Transverse colon (tissue), 4 donors: ENCODE measurements around the gene PXT1. TPM values are rescaled to one million over a fixed set of nuclear protein-coding genes. Genes with fewer than 3 reads are reported as not detected.

Source experiments
- DNase-seq: peaks from one replicate; pipeline ENCODE4 v3.0.0-alpha.2; 2019
- H3K27ac ChIP-seq, 4 donors: fragments of 200-600 bp; sonication (generic); 2 replicates each; pipeline ENCODE4 v1.5.1; 2016 to 2018; ENCODE audit warnings: inconsistent platforms in 4 of 4
- H3K27me3 ChIP-seq: fragments of 200-600 bp; sonication (generic); 2 replicates; pipeline ENCODE4 v1.5.1; 2017; ENCODE audit warnings: inconsistent platforms
- H3K36me3 ChIP-seq, 4 donors: fragments of 200-600 bp; sonication (generic); 2 replicates each; pipeline ENCODE4 v1.5.1; 2017 to 2019; ENCODE audit warnings: inconsistent platforms in 4 of 4
- H3K4me1 ChIP-seq, 4 donors: fragments of 200-600 bp; sonication (generic); 2 replicates each; pipeline ENCODE4 v1.5.1; 2017 to 2020; ENCODE audit warnings: inconsistent platforms in 4 of 4
- H3K4me3 ChIP-seq, 4 donors: fragments of 200-600 bp; sonication (generic); 1 replicate in 1 of 4; 2 replicates in 3 of 4; pipeline versions ENCODE4 v1.5.1 to v1.6.1; 2017 to 2019; ENCODE audit warnings: inconsistent platforms in 4 of 4
- H3K9me3 ChIP-seq, 2 donors: fragments of 200-600 bp; sonication (generic); 2 replicates each; pipeline ENCODE4 v1.5.1; 2017 to 2019; ENCODE audit warnings: inconsistent platforms in 2 of 2
- CTCF ChIP-seq, 5 experiments: fragments of 200-600 bp in 3 of 5; fragments of 450-650 bp in 2 of 5; sonication (generic) in 3 of 5; IDR thresholded peaks; 1 replicate in 2 of 5; 2 replicates in 3 of 5; pipeline ENCODE4 v1.5.1; 2016 to 2017; ENCODE audit warnings: antibody characterized with exemption in 5 of 5, inconsistent platforms in 3 of 5, mild to moderate bottlenecking in 2 of 5, moderate library complexity in 1 of 5
- EP300 ChIP-seq: sonication (generic); formaldehyde crosslinking; IDR thresholded peaks from one replicate; pipeline ENCODE4 v1.6.1; 2017; ENCODE audit warnings: antibody characterized with exemption, low read depth
- POLR2A ChIP-seq: fragments of 450-650 bp; IDR thresholded peaks from one replicate; pipeline ENCODE4 v1.6.1; 2016; ENCODE audit warnings: antibody characterized with exemption, mild to moderate bottlenecking, moderate library complexity
- POLR2AphosphoS5 ChIP-seq, 3 donors: sonication (generic); formaldehyde crosslinking; IDR thresholded peaks; one replicate each; pipeline ENCODE4 v1.6.1; 2016; ENCODE audit warnings: antibody characterized with exemption in 3 of 3
- WGBS, 2 donors: methylation state at CpG; one replicate each; pipeline ENCODE4 v1.1.5; 2018; ENCODE audit warnings: low coverage in 1 of 2; 5-methylcytosine and 5-hydroxymethylcytosine counted together
- in situ Hi-C, 4 donors: fragments of 200-750 bp; cut with MboI; loops; one replicate each; pipeline versions ENCODE4 v1.15.0 to v1.15.1; 2017; ENCODE audit warnings: low sequenced_read_pairs in 3 of 4, low pct_ligation_motif_present in 1 of 4, low pct_unique_long_range_greater_than_20kb in 1 of 4
- intact Hi-C: fragments of 100-400 bp; cut with DNase I; formaldehyde crosslinking; loops from one replicate; pipeline ENCODE4 v1.15.1; 2023; ENCODE audit warnings: low total_unique reads
- total RNA-seq, 4 donors: library from RNA; depleted of rRNA; stranded (reverse); fragments of >200 nt; gene quantifications; one replicate each; pipeline ENCODE4 v1.1.0, GENCODE V29; 2016

PXT1 gene
- total RNA-seq, 4 donors from 2014 or later: 0.14 TPM; not detected in 3

DNA sequence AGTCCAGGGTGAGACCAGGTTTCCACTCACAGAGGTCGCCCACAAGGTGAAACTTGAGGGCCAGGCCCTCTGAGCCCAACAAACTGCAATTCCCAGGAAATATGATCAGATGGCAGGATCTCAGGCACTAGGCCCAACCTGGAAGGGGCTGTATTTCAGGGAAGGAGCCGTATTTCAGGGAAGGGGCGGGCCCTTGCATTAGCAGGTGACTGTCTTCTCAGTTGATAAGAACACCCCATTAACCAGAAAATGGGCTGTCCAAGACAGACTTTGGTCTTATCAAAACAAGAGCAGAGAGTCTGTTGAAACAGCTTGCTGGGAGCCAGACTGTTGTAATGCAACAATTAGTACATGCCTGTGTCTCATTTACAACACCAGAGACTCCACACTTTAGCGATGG lies 95.0 kb downstream of the PXT1 start:
- Histone ChIP-seq H3K27me3 (no peaks in the 10 kb centered on the region), H3K9me3 (no peaks in the 10 kb centered on the region), H3K4me3 (no peak overlapping the region), H3K36me3 (no peaks in the 10 kb centered on the region), H3K4me1 (no peaks in the 10 kb centered on the region), H3K27ac (no peak overlapping the region)
- no peak for DNase-seq
- intact Hi-C loops (loop anchor here (5.0 kb wide), 1 partner anchor 35 kb away; no protein-coding TSS in a partner anchor), in situ Hi-C loops (no loop called here)
- WGBS, 2 donors: 86 to 100% methylated on average over 1 to 4 of the region's 4 CpGs
- no peak for TF ChIP-seq POLR2A
- no peak for TF ChIP-seq POLR2AphosphoS5 (IDR thresholded peaks at IDR 0.05)
- TF ChIP-seq EP300: no peak
- TF ChIP-seq CTCF (IDR thresholded peaks at IDR 0.05): no peak

DNA sequence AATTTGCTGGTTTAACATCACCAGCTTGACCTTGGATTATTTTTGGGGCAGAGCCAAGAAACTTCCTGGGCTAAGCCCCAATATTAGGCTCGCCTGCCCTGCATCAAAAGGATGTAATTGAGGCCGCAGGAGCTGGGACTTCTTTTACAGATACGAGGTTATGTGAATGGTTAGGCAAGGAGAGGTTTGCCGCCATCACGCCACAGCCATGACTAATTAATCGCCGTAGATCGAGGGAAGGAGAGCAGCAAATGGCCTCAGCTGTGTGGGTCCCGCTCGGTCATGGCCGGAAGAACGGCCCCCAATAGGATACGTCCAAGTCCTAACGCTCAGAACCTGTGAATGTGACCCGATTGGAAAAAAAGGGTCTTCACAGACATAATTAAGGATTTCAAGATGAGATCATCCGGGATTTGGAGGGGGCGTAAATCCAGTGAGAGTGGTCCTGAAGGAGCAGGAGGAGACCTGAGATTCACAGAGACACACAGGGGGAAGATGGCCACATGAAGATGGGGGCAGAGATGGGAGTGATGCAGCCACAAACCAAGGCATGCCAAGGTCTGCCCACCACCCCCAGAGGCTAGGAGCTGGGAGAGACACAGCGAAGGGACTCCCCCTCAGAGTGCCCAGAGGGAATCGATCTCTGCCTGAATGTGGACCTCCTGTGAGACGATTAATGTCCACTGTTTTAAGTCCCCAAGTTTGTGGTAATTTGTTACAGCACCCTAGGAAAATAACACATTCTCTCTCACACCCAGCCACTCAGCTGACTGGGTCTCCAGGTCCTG lies 96.0 kb downstream of the PXT1 start:
- no peak for DNase-seq
- no peaks in the 10 kb centered on the region for H3K9me3 ChIP-seq
- H3K4me1 ChIP-seq: no peaks in the 10 kb centered on the region
- in situ Hi-C loops (no loop called here), intact Hi-C loops (loop anchor here (5.0 kb wide), 1 partner anchor 34 kb away; no protein-coding TSS in a partner anchor)
- H3K4me3 ChIP-seq: no peak overlapping the region
- 94 to 100% methylated on average over 1 to 20 of the region's 20 CpGs for WGBS, 2 donors
- no peaks in the 10 kb centered on the region for H3K36me3 ChIP-seq
- TF ChIP-seq POLR2A (no peak), CTCF (IDR thresholded peaks at IDR 0.05) (no peak)
- no peak overlapping the region for H3K27ac ChIP-seq
- H3K27me3 ChIP-seq: no peaks in the 10 kb centered on the region

GRCh38 chr6:36345681-36346466 lies 96.8 kb downstream of the PXT1 start:
- in situ Hi-C loops: no loop called here
- TF ChIP-seq POLR2A: no peak
- TF ChIP-seq CTCF (IDR thresholded peaks at IDR 0.05): no peak
- TF ChIP-seq POLR2AphosphoS5 (IDR thresholded peaks at IDR 0.05): no peak
- TF ChIP-seq EP300: no peak

GRCh38 chr6:36343109-36343680 lies 99.5 kb downstream of the PXT1 start:
- no peaks in the 10 kb centered on the region for H3K9me3 ChIP-seq
- 83 to 87% methylated on average over 3 to 5 of the region's 5 CpGs for WGBS, 2 donors
- no peak for DNase-seq
- TF ChIP-seq POLR2A: no peak
- no peak for TF ChIP-seq EP300
- no peak for TF ChIP-seq CTCF (IDR thresholded peaks at IDR 0.05)
- no peak for TF ChIP-seq POLR2AphosphoS5 (IDR thresholded peaks at IDR 0.05)
- H3K27me3 ChIP-seq: no peaks in the 10 kb centered on the region
- H3K27ac ChIP-seq: no peak overlapping the region
- no peak overlapping the region for H3K4me3 ChIP-seq
- peaks cover 7 to 26% (median 18%) of the 10 kb centered on the region in 4 donors for H3K4me1 ChIP-seq
- intact Hi-C loops (no loop called here), in situ Hi-C loops (no loop called here)
- H3K36me3 ChIP-seq: no peaks in the 10 kb centered on the region

More at GRCh38 chr6:36345681-36346466, 96.8 kb downstream of the PXT1 start:
- DNase-seq: no peak
- peaks cover under 1 to 5% (median 3%) of the 10 kb centered on the region in 4 donors for H3K4me1 ChIP-seq
- no peak overlapping the region for H3K4me3 ChIP-seq
- H3K27ac ChIP-seq: no peak overlapping the region
- intact Hi-C loops: loop anchor here (5.0 kb wide), 1 partner anchor 34 kb away; no protein-coding TSS in a partner anchor
- no peaks in the 10 kb centered on the region for H3K36me3 ChIP-seq
- 70 to 83% methylated on average over 2 to 13 of the region's 13 CpGs for WGBS, 2 donors
- no peaks in the 10 kb centered on the region for H3K9me3 ChIP-seq
- H3K27me3 ChIP-seq: no peaks in the 10 kb centered on the region
